ENCODE results near the gene MRPL10.

MRPL10 gene

DNA sequence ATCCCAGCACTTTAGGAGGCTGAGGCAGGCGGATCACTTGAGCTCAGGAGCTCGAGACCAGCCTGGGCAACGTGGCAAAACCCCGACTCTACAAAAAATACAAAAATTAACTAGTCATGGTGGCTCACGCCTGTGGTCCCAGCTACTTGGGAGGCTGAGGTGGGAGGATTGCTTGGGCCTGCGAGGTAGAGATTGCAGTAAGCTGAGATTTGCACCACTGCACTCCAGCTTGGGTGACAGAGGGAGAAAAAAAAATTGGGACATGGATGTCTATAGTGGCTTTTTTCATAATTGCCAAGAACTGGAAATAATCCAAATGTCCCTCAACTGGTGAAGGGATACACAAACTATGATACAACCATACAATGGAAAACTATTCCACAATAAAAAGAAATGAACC, 38.4 kb downstream of the MRPL10 start:
- TF ChIP-seq, protein P1, sequence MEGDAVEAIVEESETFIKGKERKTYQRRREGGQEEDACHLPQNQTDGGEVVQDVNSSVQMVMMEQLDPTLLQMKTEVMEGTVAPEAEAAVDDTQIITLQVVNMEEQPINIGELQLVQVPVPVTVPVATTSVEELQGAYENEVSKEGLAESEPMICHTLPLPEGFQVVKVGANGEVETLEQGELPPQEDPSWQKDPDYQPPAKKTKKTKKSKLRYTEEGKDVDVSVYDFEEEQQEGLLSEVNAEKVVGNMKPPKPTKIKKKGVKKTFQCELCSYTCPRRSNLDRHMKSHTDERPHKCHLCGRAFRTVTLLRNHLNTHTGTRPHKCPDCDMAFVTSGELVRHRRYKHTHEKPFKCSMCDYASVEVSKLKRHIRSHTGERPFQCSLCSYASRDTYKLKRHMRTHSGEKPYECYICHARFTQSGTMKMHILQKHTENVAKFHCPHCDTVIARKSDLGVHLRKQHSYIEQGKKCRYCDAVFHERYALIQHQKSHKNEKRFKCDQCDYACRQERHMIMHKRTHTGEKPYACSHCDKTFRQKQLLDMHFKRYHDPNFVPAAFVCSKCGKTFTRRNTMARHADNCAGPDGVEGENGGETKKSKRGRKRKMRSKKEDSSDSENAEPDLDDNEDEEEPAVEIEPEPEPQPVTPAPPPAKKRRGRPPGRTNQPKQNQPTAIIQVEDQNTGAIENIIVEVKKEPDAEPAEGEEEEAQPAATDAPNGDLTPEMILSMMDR (IDR thresholded peaks at IDR 0.05; ENCODE audit: insufficient read depth, low read length, missing control alignments): no peak
- no peak for DNase-seq (ENCODE audit: low read depth, low spot score)
- POLR2A ChIA-PET: no interaction called here
- CTCF ChIA-PET: interaction anchor here (1.3 to 1.4 kb wide), 2 partner anchors 8 to 94 kb away, joined by 4 read pairs; no protein-coding TSS in a partner anchor
- no peak overlapping the region for H3K4me3 ChIP-seq (ENCODE audit: low read depth, low read length)

DNA sequence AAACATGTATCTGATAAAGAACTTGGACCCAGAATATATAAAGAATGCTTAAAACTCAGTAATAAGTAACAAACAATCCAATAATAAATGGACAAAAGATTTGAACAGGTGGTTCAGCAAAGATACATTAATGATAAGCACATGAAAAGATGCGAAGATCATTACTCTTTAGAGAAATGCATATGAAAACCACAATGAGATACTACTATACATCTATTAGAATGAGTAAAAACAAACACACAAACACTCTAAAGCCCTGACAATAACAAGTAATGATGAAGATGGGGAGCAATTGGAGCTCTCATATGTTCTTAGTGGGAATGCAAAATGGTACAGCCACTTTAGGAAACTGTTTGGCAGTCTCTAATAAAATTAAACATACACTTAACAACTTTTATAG, 38.9 kb downstream of the MRPL10 start:
- H3K4me3 ChIP-seq (ENCODE audit: low read depth, low read length): no peak overlapping the region
- CTCF ChIA-PET: interaction anchor here (1.3 to 1.4 kb wide), 3 partner anchors 9 to 93 kb away, joined by 4 to 5 read pairs (median 4); no protein-coding TSS in a partner anchor
- no peak for DNase-seq (ENCODE audit: low read depth, low spot score)
- POLR2A ChIA-PET: no interaction called here
- TF ChIP-seq, protein P1 (IDR thresholded peaks at IDR 0.05; ENCODE audit: insufficient read depth, low read length, missing control alignments): no peak

DNA sequence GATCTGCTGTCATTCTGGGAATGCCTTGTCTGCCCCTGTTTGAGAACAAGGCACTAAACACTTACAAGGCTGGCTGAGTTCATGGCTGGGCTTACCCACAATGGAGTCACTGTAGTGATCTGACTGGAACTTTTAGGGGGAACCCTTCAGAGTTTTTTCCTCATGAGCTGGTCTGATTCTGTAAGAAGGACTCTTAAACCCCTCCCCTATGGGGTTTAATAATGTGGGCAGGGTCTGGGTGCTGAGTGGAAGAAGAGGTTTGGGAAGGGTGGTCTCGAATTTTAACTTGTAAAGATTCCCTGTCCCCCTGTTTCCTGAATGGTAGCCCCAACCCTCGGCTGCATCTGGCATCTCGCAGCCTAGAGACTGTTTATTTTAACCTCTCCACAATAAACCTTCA, 40.3 kb downstream of the MRPL10 start:
- no peak overlapping the region for H3K4me3 ChIP-seq (ENCODE audit: low read depth, low read length)
- ChIA-PET POLR2A (no interaction called here), CTCF (interaction anchor here (0.9 to 1.4 kb wide), 2 partner anchors 13 to 127 kb away, joined by 4 to 5 read pairs; no protein-coding TSS in a partner anchor)
- TF ChIP-seq, protein P1 (IDR thresholded peaks at IDR 0.05; ENCODE audit: insufficient read depth, low read length, missing control alignments): no peak
- no peak for DNase-seq (ENCODE audit: low read depth, low spot score)

DNA sequence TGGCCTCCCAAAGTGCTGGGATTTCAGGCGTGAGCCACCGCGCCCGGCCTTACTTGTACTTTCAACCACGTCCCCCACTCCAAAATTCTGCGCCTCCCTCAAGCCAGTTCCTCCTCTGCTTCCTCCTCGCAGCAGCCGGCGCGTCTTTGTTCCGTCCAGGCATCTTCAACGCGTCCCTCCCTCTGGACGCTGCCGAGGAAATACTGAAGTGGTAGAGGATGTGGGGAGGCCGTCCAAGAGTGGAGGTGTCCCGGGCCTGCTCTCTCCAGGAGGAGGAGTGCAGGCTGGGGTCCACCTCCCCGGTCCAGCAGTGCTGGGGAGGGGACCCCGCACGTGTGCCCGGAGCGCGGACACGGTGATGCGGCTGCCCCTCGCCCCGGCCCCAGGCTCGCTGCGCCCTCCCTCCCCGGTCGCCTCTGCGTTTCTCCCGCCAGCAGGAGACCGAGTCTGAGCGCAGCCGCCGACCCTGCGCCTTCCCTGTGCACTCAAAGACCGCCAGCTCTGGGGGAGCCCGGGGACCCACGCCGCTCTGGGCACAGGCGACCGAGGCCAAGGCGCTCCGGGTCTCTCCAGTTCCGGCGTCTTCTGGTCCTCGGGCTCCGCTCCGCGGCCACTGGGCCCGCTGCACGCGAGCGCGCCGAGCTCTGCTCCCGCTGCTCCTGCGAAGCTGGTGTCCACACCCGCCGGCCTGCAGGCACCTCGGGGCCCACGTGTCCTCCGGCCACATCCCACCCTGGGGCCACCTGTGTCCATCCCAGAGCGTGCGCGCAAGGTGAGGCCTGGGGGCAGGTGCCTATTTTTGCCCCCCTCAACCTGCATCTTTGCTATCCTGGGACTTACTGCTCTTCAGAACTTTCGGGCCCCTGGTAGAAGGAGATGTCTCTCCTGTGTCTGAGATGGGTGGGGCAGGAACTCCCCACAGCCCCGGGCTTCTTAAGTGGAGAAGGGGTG, 41.5 kb downstream of the MRPL10 start:
- H3K4me3 ChIP-seq (ENCODE audit: low read depth, low read length): peak overlapping the region; percentile 40
- CTCF ChIA-PET: interaction anchor here (0.6 to 1.2 kb wide), 10 partner anchors 13 to 168 kb away, joined by 3 to 7 read pairs (median 3); no protein-coding TSS in a partner anchor
- DNase-seq (ENCODE audit: low read depth, low spot score): no peak
- TF ChIP-seq, protein P1 (IDR thresholded peaks at IDR 0.05; ENCODE audit: insufficient read depth, low read length, missing control alignments): peak; percentile 63
- POLR2A ChIA-PET: no interaction called here

DNA sequence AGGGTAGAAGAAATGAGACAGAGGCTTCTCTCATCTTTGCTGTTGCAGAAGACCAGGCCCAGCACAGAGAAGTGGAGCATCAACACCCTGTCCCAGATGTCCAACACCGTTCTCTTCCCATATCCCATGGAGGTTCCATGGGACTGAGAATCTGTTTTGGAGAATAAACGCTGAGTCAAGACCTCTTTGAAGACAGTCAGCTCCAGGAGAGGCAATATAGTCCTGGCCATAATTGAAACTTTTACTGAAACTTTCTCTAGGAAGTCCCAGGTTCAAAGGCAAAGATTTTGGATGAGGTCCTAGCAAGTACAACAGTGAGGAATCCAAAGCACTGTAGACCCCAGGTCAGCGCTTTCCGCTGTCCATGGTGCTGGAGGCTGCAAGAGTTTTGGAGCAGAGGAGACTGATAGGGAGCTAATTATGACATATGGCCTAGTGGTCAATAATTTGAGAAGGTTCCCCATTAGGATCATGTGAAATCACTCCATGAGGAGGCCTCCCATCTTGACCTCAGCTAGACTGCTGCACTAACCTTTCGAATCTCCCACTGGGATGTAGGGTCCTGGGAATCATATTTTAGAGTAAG, 45.7 kb downstream of the MRPL10 start:
- ChIA-PET CTCF (interaction anchor here (0.8 to 1.6 kb wide), 4 partner anchors 10 to 120 kb away, joined by 3 to 8 read pairs (median 5); no protein-coding TSS in a partner anchor), POLR2A (no interaction called here)
- DNase-seq (ENCODE audit: low read depth, low spot score): no peak
- TF ChIP-seq, protein P1 (IDR thresholded peaks at IDR 0.05; ENCODE audit: insufficient read depth, low read length, missing control alignments): no peak
- no peak overlapping the region for H3K4me3 ChIP-seq (ENCODE audit: low read depth, low read length)

DNA sequence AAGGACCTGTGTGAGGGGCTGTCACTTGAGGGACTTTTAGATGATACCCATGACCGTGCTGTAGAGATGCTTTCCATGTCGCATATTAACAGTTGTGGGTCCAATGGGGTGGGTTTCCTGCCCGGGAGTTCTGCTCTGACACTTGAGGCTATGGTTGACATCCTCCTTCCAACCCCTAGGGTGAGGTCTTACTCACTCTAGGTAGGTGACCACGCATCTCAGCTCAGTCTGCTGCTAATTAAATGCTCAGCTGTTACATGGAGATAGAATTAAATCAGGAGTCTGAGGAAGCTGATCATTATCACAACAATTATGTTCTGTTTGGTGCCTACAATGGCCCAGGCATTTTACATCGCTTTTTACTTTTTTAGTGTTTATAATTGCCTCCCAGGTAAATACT, 49.9 kb downstream of the MRPL10 start:
- ChIA-PET CTCF (interaction anchor here (0.8 kb wide), 1 partner anchor 9 kb away, joined by 3 read pairs; no protein-coding TSS in a partner anchor), POLR2A (no interaction called here)
- no peak overlapping the region for H3K4me3 ChIP-seq (ENCODE audit: low read depth, low read length)
- TF ChIP-seq, protein P1 (IDR thresholded peaks at IDR 0.05; ENCODE audit: insufficient read depth, low read length, missing control alignments): no peak
- no peak for DNase-seq (ENCODE audit: low read depth, low spot score)
